Large intestine (tissue), 12 donors: Measurements from ENCODE around the gene TSC22D1. TPM values are rescaled to one million over a fixed set of nuclear protein-coding genes. Genes with fewer than 3 reads are reported as not detected.

Experiments used
- DNase-seq, 2 donors: peaks; one replicate each; pipeline versions ENCODE4 v3.0.0 to v3.0.0-alpha.2; 2013
- H3K27ac ChIP-seq: one replicate; pipeline ENCODE4 v1.5.1; 2013; ENCODE audit warnings: low read length
- H3K27me3 ChIP-seq: 2 replicates; pipeline ENCODE4 v1.6.1; 2013; ENCODE audit warnings: low read length; ENCODE audit not compliant: control insufficient read depth, insufficient read depth
- H3K36me3 ChIP-seq: 2 replicates; pipeline ENCODE4 v1.6.1; 2013; ENCODE audit warnings: low read length; ENCODE audit not compliant: control insufficient read depth, insufficient read depth
- H3K4me1 ChIP-seq: one replicate; pipeline ENCODE4 v1.6.1; 2013; ENCODE audit warnings: low read length; ENCODE audit not compliant: control insufficient read depth, insufficient read depth
- H3K4me3 ChIP-seq: one replicate; pipeline ENCODE4 v1.5.1; 2013; ENCODE audit warnings: low read length
- H3K9me3 ChIP-seq: one replicate; pipeline ENCODE4 v1.6.1; 2013; ENCODE audit warnings: mild to moderate bottlenecking, low read depth, low read length, moderate library complexity; ENCODE audit not compliant: control insufficient read depth
- WGBS: methylation state at CpG from one replicate; pipeline ENCODE4 v1.1.5; 2013; ENCODE audit warnings: low lambda C conversion rate; ENCODE audit not compliant: insufficient coverage; 5-methylcytosine and 5-hydroxymethylcytosine counted together
- long read RNA-seq, 11 donors: transcript quantifications; one replicate each; lab custom pipeline, GENCODE V29; 2026
- polyA plus RNA-seq: library from polyadenylated mRNA; unstranded; fragments of 120-200 nt; gene quantifications from one replicate; pipeline ENCODE4 v1.2.1, GENCODE V29; 2013

The TSC22D1 gene
- polyA plus RNA-seq: 172 TPM
- long read RNA-seq, donor 1, full-length matches to known transcripts: 78 of 83 reads
- long read RNA-seq, donor 1, partial matches to known transcripts: 5 of 83 reads
- long read RNA-seq, donor 1, other reads (novel, unspliced or antisense): 0 of 83 reads
- long read RNA-seq, donor 2, full-length matches to known transcripts: 192 of 202 reads
- long read RNA-seq, donor 2, partial matches to known transcripts: 10 of 202 reads
- long read RNA-seq, donor 2, other reads (novel, unspliced or antisense): 0 of 202 reads
- long read RNA-seq, donor 3: 0 reads
- long read RNA-seq, donor 4, full-length matches to known transcripts: 20 of 20 reads
- long read RNA-seq, donor 4, partial matches to known transcripts: 0 of 20 reads
- long read RNA-seq, donor 4, other reads (novel, unspliced or antisense): 0 of 20 reads
- long read RNA-seq, donor 5, full-length matches to known transcripts: 112 of 112 reads
- long read RNA-seq, donor 5, partial matches to known transcripts: 0 of 112 reads
- long read RNA-seq, donor 5, other reads (novel, unspliced or antisense): 0 of 112 reads
- long read RNA-seq, donor 6, full-length matches to known transcripts: 119 of 119 reads
- long read RNA-seq, donor 6, partial matches to known transcripts: 0 of 119 reads
- long read RNA-seq, donor 6, other reads (novel, unspliced or antisense): 0 of 119 reads
- long read RNA-seq, donor 7, full-length matches to known transcripts: 82 of 91 reads
- long read RNA-seq, donor 7, partial matches to known transcripts: 9 of 91 reads
- long read RNA-seq, donor 7, other reads (novel, unspliced or antisense): 0 of 91 reads
- long read RNA-seq, donor 8, full-length matches to known transcripts: 178 of 178 reads
- long read RNA-seq, donor 8, partial matches to known transcripts: 0 of 178 reads
- long read RNA-seq, donor 8, other reads (novel, unspliced or antisense): 0 of 178 reads
- long read RNA-seq, donor 9, full-length matches to known transcripts: 108 of 113 reads
- long read RNA-seq, donor 9, partial matches to known transcripts: 5 of 113 reads
- long read RNA-seq, donor 9, other reads (novel, unspliced or antisense): 0 of 113 reads
- long read RNA-seq, donor 10, full-length matches to known transcripts: 142 of 142 reads
- long read RNA-seq, donor 10, partial matches to known transcripts: 0 of 142 reads
- long read RNA-seq, donor 10, other reads (novel, unspliced or antisense): 0 of 142 reads
- long read RNA-seq, donor 11, full-length matches to known transcripts: 84 of 84 reads
- long read RNA-seq, donor 11, partial matches to known transcripts: 0 of 84 reads
- long read RNA-seq, donor 11, other reads (novel, unspliced or antisense): 0 of 84 reads

- Histone ChIP-seq H3K9me3 (no peaks in the 10 kb centered on the region), H3K27me3 (no peaks in the 10 kb centered on the region), H3K4me3 (peak within 1 kb of the TSS; percentile 72), H3K4me1 (peaks cover 8% of the 10 kb centered on the region), H3K36me3 (peaks cover 12% of the 10 kb centered on the region), H3K27ac (peak within 1 kb of the TSS; percentile 97)
- DNase-seq: peak in 1 of 2 donors; percentile 64
- WGBS: no CpG with 5 or more reads among the region's 51 CpGs
Measured at GRCh38 chr13:44575741-44576350, at the start of gene TSC22D1. Gene TSC22D1 (minus strand): TSS chr13:44576330. CDS start chr13:44576074, 256 bp downstream.

GRCh38 chr13:44622708-44623107 lies 46.6 kb upstream of the TSC22D1 start:
- no CpG with 5 or more reads among the region's 1 CpG for WGBS
- no peak overlapping the region for H3K4me3 ChIP-seq
- H3K27ac ChIP-seq: no peak overlapping the region
- no peaks in the 10 kb centered on the region for H3K36me3 ChIP-seq
- no peaks in the 10 kb centered on the region for H3K9me3 ChIP-seq
- no peak for DNase-seq
- H3K4me1 ChIP-seq: peaks cover 3% of the 10 kb centered on the region
- no peaks in the 10 kb centered on the region for H3K27me3 ChIP-seq

GRCh38 chr13:44622261-44622660 lies 46.1 kb upstream of the TSC22D1 start:
- WGBS: no CpG with 5 or more reads among the region's 1 CpG
- no peak overlapping the region for H3K4me3 ChIP-seq
- H3K27ac ChIP-seq: no peak overlapping the region
- peaks cover 3% of the 10 kb centered on the region for H3K4me1 ChIP-seq
- no peaks in the 10 kb centered on the region for H3K9me3 ChIP-seq
- DNase-seq: no peak
- no peaks in the 10 kb centered on the region for H3K27me3 ChIP-seq
- H3K36me3 ChIP-seq: no peaks in the 10 kb centered on the region

GRCh38 chr13:44620057-44620456 lies 43.9 kb upstream of the TSC22D1 start:
- H3K4me3 ChIP-seq: no peak overlapping the region
- no peaks in the 10 kb centered on the region for H3K27me3 ChIP-seq
- peak overlapping the region; percentile 80 for H3K27ac ChIP-seq
- peaks cover 3% of the 10 kb centered on the region for H3K4me1 ChIP-seq
- DNase-seq: peak; percentile 87 to 92
- H3K9me3 ChIP-seq: no peaks in the 10 kb centered on the region
- no peaks in the 10 kb centered on the region for H3K36me3 ChIP-seq

GRCh38 chr13:44619651-44620050 lies 43.5 kb upstream of the TSC22D1 start:
- WGBS: 100% methylated on average over 1 of the region's 1 CpG
- H3K27ac ChIP-seq: peak overlapping the region; percentile 80
- H3K36me3 ChIP-seq: no peaks in the 10 kb centered on the region
- peaks cover 3% of the 10 kb centered on the region for H3K4me1 ChIP-seq
- no peaks in the 10 kb centered on the region for H3K9me3 ChIP-seq
- H3K27me3 ChIP-seq: no peaks in the 10 kb centered on the region
- no peak for DNase-seq
- H3K4me3 ChIP-seq: no peak overlapping the region

- no peak for DNase-seq
- peaks cover 3% of the 10 kb centered on the region for H3K4me1 ChIP-seq
- H3K27ac ChIP-seq: no peak overlapping the region
- H3K9me3 ChIP-seq: no peaks in the 10 kb centered on the region
- WGBS: no CpG with 5 or more reads among the region's 1 CpG
- no peak overlapping the region for H3K4me3 ChIP-seq
- H3K36me3 ChIP-seq: no peaks in the 10 kb centered on the region
- H3K27me3 ChIP-seq: no peaks in the 10 kb centered on the region
Measured at GRCh38 chr13:44618326-44618725, 42.2 kb upstream of the TSC22D1 start.

- H3K27me3 ChIP-seq: no peaks in the 10 kb centered on the region
- H3K36me3 ChIP-seq: no peaks in the 10 kb centered on the region
- WGBS: 54% methylated on average over 3 of the region's 11 CpGs
- no peak overlapping the region for H3K4me3 ChIP-seq
- peaks cover 3% of the 10 kb centered on the region for H3K4me1 ChIP-seq
- DNase-seq: no peak
- no peaks in the 10 kb centered on the region for H3K9me3 ChIP-seq
- H3K27ac ChIP-seq: no peak overlapping the region
Measured at GRCh38 chr13:44617648-44618047, 41.5 kb upstream of the TSC22D1 start.

- WGBS: no CpG with 5 or more reads among the region's 2 CpGs
- Histone ChIP-seq H3K4me1 (no peaks in the 10 kb centered on the region), H3K4me3 (no peak overlapping the region), H3K36me3 (no peaks in the 10 kb centered on the region), H3K27me3 (no peaks in the 10 kb centered on the region), H3K27ac (no peak overlapping the region), H3K9me3 (no peaks in the 10 kb centered on the region)
- no peak for DNase-seq
Measured at GRCh38 chr13:44609137-44609536, 33.0 kb upstream of the TSC22D1 start.

- DNase-seq: no peak
- 88% methylated on average over 1 of the region's 6 CpGs for WGBS
- Histone ChIP-seq H3K27me3 (no peaks in the 10 kb centered on the region), H3K27ac (no peak overlapping the region), H3K4me1 (no peaks in the 10 kb centered on the region), H3K9me3 (no peaks in the 10 kb centered on the region), H3K4me3 (no peak overlapping the region), H3K36me3 (no peaks in the 10 kb centered on the region)
Measured at GRCh38 chr13:44605721-44606120, 29.6 kb upstream of the TSC22D1 start.
